ENCODE measurements around the gene CCDC32.
A peak's percentile ranks its signal among the peaks of the same experiment; 100 is the strongest.
"Not testable (repeated sequence)": the region's sequence is repeated elsewhere in the genome, so short reads cannot be mapped to it uniquely, and the experiment has no call there.

The CCDC32 gene

DNA sequence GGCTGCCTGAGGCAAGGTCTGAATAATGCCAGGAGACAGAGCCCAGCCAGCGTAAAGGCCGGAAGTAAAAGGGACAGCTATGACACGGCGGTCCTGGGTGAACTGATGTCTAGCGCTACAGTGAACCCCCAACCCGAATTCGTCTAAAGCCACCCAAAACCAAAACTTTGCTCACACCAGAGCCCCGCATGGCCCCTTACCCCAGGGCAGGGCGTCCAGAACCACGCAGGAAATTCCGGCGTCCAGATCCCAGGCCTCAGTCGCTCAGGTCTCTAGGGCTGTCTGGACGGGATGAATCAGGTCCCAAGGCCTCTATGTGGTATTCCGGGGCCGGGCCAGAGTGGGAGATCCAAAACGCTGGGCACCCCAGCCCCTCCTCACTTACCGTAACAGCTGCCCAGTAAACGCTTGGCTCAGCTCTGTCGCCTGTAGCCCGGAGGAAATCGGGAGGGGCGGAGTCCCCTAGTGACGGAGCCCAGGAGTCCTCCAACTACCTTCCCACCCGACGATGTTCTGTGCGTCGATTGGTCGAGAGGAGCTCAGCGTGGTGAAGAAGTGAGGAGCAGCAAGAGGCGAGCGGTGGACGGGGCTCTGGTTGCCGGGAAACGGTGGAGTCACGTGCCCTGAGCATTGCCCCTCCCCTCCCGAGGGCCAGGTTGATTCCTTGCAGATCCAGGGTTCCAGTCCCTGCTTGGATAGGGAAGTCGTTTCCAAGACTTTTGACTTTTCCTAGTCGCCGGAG is at the start of gene CCDC32:
Gene CCDC32, minus strand, starts transcription at position 452 of the 742 bp plus-strand sequence. CDS start 2,027 bp downstream, outside the sequence.
- DNase-seq (ENCODE audit: low read depth in 2 of 2): peak; percentile 95 to 97

GRCh38 chr15:40613080-40613479 is 48.2 kb upstream of the CCDC32 start:
- no peak for DNase-seq (ENCODE audit: low read depth in 2 of 2)

- DNase-seq (ENCODE audit: low read depth in 2 of 2): no peak
Observed at GRCh38 chr15:40603935-40604334, 39.1 kb upstream of the CCDC32 start.

DNA sequence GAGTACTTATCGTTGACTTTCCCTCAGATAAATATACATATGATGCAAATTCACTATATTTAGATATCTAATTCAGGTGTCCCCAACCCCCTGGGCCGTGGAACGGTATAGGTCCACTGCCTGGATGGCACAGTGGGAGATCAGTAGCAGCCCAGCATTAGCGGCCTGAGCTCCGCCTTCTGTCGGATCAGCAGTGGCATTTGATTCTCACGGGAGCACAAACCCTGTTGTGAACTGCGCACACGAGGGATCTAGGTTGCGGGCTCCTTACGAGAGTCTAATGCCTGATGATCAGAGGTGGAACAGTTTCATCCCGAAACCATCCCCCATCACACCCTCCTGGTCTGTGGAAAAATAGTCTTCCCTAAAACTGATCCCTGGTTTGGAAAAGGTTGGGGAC is 36.1 kb upstream of the CCDC32 start:
- no peak for DNase-seq (ENCODE audit: low read depth in 2 of 2)

GRCh38 chr15:40598672-40599071 is 33.8 kb upstream of the CCDC32 start:
- no peak for DNase-seq (ENCODE audit: low read depth in 2 of 2)

DNA sequence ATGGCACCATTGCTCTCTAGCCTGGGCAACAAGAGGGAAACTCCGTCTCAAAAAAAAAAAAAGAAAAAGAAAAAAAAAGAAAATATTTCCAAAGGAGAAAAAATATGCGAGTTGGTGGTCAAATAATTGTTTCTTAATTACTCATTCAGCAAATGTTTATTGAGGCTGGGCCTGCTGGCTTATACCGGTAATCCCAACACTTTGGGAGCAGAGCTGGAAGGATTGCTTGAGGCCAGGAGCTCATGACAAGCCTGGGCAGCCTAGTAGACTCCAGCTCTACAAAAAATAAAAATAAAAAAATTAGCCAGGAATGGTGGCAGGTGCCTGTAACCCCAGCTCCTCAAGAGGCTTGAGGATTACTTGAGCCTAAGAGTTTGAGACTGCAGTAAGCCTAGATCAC is 33.3 kb upstream of the CCDC32 start:
- no peak for DNase-seq (ENCODE audit: low read depth in 2 of 2)

DNA sequence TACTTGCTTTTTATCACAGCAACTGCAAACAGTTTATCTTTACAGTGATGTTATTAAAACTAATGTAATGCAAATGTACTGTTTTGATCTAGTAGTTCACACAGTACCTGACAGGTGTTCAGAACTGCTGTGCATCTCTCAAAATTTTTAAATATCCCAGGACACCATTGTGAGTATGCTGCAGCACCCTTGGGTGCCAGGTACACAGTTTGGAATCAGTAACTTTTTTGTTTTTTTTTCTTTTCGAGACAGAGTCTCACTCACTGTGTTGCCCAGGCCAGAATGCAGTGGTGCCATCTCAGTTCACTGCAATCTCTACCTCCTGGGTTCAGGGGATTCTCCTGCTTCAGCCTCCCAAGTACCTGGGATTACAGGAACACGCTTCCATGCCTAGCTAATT is 32.2 kb upstream of the CCDC32 start:
- no peak for DNase-seq (ENCODE audit: low read depth in 2 of 2)

- DNase-seq (ENCODE audit: low read depth in 2 of 2): no peak
Observed at GRCh38 chr15:40595773-40596172, 30.9 kb upstream of the CCDC32 start.

GRCh38 chr15:40595219-40595618 is 30.4 kb upstream of the CCDC32 start:
- no peak for DNase-seq (ENCODE audit: low read depth in 2 of 2)

DNA sequence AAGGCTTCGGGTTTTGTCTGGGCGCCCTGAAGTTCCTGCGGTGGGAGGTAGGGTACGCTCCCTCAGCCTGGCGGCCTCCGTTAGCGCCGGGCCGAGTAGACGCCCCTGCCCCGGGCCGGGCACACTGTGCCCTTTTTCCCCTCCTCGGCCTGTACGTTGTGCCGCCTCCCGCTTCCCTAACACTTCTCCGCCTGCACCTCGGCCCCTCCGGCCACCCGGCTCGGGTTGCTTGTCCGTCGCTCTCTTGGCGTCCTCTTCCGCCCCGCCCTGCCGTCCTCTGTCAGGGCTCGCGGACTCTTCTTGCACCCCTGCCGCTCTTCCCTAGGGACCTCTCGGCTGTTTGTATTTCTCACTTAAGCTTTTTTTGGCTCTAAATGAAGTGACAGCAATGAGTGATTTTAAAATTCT is 29.6 kb upstream of the CCDC32 start:
- peak in 1 of 2 donors; percentile 9 for DNase-seq (ENCODE audit: low read depth in 2 of 2)

DNA sequence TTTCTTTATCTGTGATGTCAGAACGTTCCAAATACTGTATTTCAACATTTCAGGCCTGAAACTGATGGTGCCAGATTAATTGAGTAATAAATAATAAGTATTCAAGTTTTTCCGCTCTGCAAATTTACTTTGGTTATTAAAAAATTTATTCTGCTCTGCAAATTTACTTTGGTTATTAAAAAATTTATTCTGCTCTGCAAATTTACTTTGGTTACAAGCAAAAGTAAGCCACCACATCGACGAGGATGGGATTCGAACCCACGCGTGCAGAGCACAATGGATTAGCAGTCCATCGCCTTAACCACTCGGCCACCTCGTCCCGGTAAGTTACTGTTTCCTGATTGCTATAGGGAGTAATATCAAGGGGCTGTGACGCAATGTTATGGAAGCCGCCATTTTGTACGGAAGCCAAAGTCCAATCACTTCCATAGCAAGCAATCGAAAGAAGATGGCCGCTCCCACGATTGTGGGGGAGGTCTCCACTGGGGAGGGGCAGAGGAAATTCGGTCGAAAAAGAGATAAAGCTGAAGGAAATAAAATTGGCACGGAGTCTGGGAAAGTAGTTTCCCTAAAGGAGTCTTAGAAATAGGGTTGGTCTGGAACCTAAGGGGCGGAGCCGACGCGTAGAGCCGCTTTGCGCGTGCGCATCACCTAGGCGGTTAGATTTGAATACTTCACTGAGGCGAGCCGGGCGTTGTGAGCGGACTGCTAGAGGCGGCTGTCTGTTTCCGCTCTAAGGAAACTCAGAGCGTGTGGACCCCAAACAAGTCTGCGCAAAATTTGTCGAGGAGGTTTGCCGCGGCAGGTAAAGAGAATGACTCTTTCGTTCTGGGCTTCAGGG is 29.0 kb upstream of the CCDC32 start, which contains the start of gene KNL1:
Gene KNL1, plus strand, starts transcription at position 662 of the 841 bp plus-strand sequence. CDS start 8,683 bp downstream, outside the sequence.
- peak; percentile 78 to 81 for DNase-seq (ENCODE audit: low read depth in 2 of 2)

- no peak for DNase-seq (ENCODE audit: low read depth in 2 of 2)
Observed at GRCh38 chr15:40593165-40593564, 28.3 kb upstream of the CCDC32 start.

- no peak for DNase-seq (ENCODE audit: low read depth in 2 of 2)
Observed at GRCh38 chr15:40591389-40591788, 26.5 kb upstream of the CCDC32 start.

- DNase-seq (ENCODE audit: low read depth in 2 of 2): no peak
Observed at GRCh38 chr15:40590667-40591050, 25.8 kb upstream of the CCDC32 start.

GRCh38 chr15:40584191-40584590 is 19.3 kb upstream of the CCDC32 start:
- no peak for DNase-seq (ENCODE audit: low read depth in 2 of 2)

DNA sequence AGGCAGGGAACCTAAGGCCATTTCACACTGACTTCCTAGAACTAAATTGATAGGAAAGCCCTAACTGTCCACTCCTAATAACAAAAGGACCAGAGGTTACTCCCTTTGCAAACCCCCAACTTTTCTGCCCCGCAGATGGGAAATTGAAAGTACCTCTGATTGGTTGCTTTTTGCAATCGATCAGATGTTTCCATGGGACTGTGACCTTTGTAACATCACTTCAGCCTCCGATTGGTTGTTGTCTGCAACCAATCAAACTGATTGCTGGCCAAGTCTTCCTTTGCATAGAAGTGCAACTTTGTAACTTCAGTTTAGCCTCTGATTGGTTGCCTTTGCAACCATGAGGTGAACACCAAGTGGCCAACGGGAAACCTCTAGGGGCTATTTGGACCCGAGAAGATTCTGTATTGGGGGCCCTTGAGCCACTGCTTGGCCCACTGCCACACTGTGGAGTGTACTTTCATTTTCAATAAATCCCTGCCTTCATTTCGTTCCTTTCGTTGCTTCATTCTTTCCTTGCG is 17.9 kb upstream of the CCDC32 start:
- no peak for DNase-seq (ENCODE audit: low read depth in 2 of 2)

GRCh38 chr15:40581796-40582195 is 17.0 kb upstream of the CCDC32 start:
- DNase-seq (ENCODE audit: low read depth in 2 of 2): not testable (repeated sequence)

- DNase-seq (ENCODE audit: low read depth in 2 of 2): no peak
Observed at GRCh38 chr15:40578892-40579291, 14.1 kb upstream of the CCDC32 start.

- DNase-seq (ENCODE audit: low read depth in 2 of 2): not testable (repeated sequence)
Observed at GRCh38 chr15:40576914-40577313, 12.1 kb upstream of the CCDC32 start.

GRCh38 chr15:40575113-40575512 is 10.3 kb upstream of the CCDC32 start:
- DNase-seq (ENCODE audit: low read depth in 2 of 2): no peak

DNA sequence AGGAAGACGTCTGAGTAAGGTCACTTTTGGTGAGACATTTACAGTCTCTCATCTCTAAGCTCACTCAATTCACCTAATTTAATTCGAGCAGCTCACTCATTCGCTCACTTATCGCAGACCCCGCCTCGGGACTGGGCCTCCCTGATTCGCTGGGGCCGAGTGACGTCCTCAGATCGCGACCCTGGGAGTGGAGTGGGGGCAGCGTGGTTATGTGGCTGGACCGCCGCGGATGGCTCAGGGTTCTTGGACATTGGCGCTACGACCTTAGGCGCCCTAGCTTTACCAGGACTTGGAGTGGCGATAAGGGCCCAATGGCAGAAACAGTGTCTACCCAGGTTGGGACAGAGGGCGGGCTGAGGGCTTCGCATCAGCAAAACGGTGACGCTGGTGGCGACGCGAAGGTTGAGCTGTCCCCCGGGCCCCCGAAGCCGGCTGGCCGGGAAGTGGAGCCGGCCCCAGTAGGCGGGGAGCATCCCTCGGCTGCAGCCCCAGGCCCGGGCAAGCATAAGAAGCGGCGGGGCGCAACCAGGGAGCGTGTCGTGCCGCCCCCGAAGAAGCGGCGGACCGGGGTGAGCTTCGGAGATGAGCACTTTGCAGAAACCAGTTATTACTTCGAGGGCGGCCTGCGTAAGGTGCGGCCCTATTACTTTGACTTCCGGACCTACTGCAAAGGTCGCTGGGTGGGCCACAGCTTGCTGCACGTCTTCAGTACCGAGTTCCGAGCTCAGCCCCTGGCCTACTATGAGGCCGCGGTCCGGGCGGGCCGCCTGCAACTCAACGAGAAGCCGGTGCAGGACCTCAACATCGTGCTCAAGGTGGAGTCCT is 4.5 kb upstream of the CCDC32 start, which contains the start of gene RPUSD2:
Gene RPUSD2, plus strand, starts transcription at position 171 of the 825 bp plus-strand sequence. Its CDS starts 39 bp downstream, at position 210.
- DNase-seq (ENCODE audit: low read depth in 2 of 2): peak; percentile 88 to 91

DNA sequence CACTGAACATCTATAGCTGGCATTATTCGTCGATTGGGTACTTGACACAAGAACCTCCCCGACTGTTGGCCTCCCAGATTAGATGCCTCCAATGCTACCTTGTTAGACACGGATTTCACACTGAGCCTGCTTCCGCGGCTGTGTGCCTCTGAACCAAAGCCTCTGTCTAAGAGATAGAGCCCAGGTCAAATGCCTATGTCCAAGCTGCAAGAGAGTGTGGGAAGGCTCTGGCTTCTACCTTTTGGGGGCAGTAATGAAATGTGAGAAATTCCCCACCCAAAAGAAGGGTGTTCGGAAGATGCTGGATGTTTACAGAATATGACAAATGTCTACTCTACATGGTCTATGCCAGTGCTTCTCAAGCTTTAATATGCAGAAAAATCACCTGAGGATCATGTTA is 2.3 kb upstream of the CCDC32 start:
- DNase-seq (ENCODE audit: low read depth in 2 of 2): no peak

Data from stimulated activated CD8-positive, alpha-beta memory T cell treated with anti-CD3 and anti-CD28 coated beads, Interleukin-7, amount 100 ng/mL, for 4 hours (primary cell).